ENCODE data around the gene GPAM.
"Not testable (repeated sequence)": the region's sequence is repeated elsewhere in the genome, so short reads cannot be mapped to it uniquely, and the experiment has no call there.

GPAM gene

GRCh38 chr10:112126901-112127300, 56.7 kb downstream of the GPAM start:
- DNase-seq = no peak

- no peak for DNase-seq
Observed at GRCh38 chr10:112126172-112126571, 57.4 kb downstream of the GPAM start.

GRCh38 chr10:112124866-112125265, 58.7 kb downstream of the GPAM start:
- no peak for DNase-seq

GRCh38 chr10:112122827-112123226, 60.7 kb downstream of the GPAM start:
- DNase-seq = no peak

- no peak for DNase-seq
Observed at GRCh38 chr10:112120491-112120890, 63.1 kb downstream of the GPAM start.

GRCh38 chr10:112115781-112116385, 67.7 kb downstream of the GPAM start:
- peak; percentile 11 for DNase-seq

GRCh38 chr10:112109779-112110178, 73.8 kb downstream of the GPAM start:
- DNase-seq = not testable (repeated sequence)
